Right cardiac atrium (tissue), 5 donors: ENCODE measurements around the gene CEP152. TPM values are rescaled to one million over a fixed set of nuclear protein-coding genes. Genes with fewer than 3 reads are reported as not detected.
"Not testable (repeated sequence)": the region's sequence is repeated elsewhere in the genome, so short reads cannot be mapped to it uniquely, and the experiment has no call there.

Experiments used
- ATAC-seq, 2 donors: fragments of 200-7000 bp; cut with Tn5 transposase; one replicate each; pipeline versions ENCODE4 v1.8.0 to v1.9.1; 2020; ENCODE audit warnings: moderate library complexity in 2 of 2, mild to moderate bottlenecking in 1 of 2
- DNase-seq, 3 donors: peaks; one replicate each; pipeline ENCODE4 v3.0.0-alpha.2; 2020
- H3K27ac ChIP-seq: one replicate; pipeline ENCODE4 v1.5.1; 2013; ENCODE audit warnings: mild to moderate bottlenecking, low read length, control low read depth, moderate library complexity
- H3K27me3 ChIP-seq: one replicate; pipeline ENCODE4 v1.6.1; 2013; ENCODE audit not compliant: control insufficient read depth, insufficient read depth
- H3K4me1 ChIP-seq: one replicate; pipeline ENCODE4 v1.6.1; 2013; ENCODE audit warnings: low read length; ENCODE audit not compliant: control insufficient read depth, insufficient read depth
- H3K4me3 ChIP-seq: one replicate; pipeline ENCODE4 v1.5.1; 2013; ENCODE audit warnings: low read length, control low read depth
- H3K9me3 ChIP-seq: one replicate; pipeline ENCODE4 v1.6.1; 2013; ENCODE audit warnings: low read length; ENCODE audit not compliant: control insufficient read depth
- WGBS: extraction: QIAGEN DNeasy Blood & Tissue Kit; methylation state at CpG from one replicate; pipeline ENCODE4 v1.1.7; 2013; 5-methylcytosine and 5-hydroxymethylcytosine counted together
- intact Hi-C, 4 donors: fragments of 100-400 bp; cut with DNase I; formaldehyde crosslinking; loops; one replicate each; pipeline versions ENCODE4 v1.11.0 to v1.14.0; 2022 to 2023
- polyA plus RNA-seq: library from polyadenylated mRNA; stranded (reverse); fragments of 200-250 nt; gene quantifications from one replicate; pipeline ENCODE4 v1.2.3, GENCODE V29; 2013
- total RNA-seq, 4 donors: library from RNA; stranded (reverse); fragmentation: NEBNext Ultra II Directional; extraction: Animal tissue kit (Norgen Biotek cat#: 25700); gene quantifications; one replicate each; pipeline ENCODE4 v1.2.1, GENCODE V29; 2021
- donor health status: healthy with polysubstance abuse.
- donor health status: DM: no; HTN: yes; CAD: no.
- donor health status: DM: no; HTN: no; CAD: no.
- donor health status: DM: no; HTN: yes; CAD: no; lungs with severe emphysema.
- donor health status: DM: yes; HTN: yes; CAD: no.

The CEP152 gene
- total and polyA plus RNA-seq, 5 donors: 1.0 to 2.8 (median 2.4) TPM

GRCh38 chr15:48792408-48792807, 18.5 kb downstream of the CEP152 start:
- ATAC-seq (no peak), DNase-seq (no peak)
- 73% methylated on average over 3 of the region's 3 CpGs for WGBS
- Histone ChIP-seq H3K27me3 (no peaks in the 10 kb centered on the region), H3K27ac (no peak overlapping the region), H3K4me1 (no peaks in the 10 kb centered on the region), H3K9me3 (no peaks in the 10 kb centered on the region), H3K4me3 (no peak overlapping the region)
- intact Hi-C loops: loop anchor here in 1 of 4 donors (10.0 kb wide), 1 partner anchor 148 kb away; the partner anchor contains the start of gene FBN1

- H3K27ac ChIP-seq, DNase-seq, H3K9me3 ChIP-seq, H3K27me3 ChIP-seq, ATAC-seq, H3K4me1 ChIP-seq, H3K4me3 ChIP-seq: not testable (repeated sequence)
- 93% methylated on average over 12 of the region's 12 CpGs for WGBS
- intact Hi-C loops: loop anchor here in 1 of 4 donors (10.0 kb wide), 1 partner anchor 146 kb away; the partner anchor contains the start of gene FBN1
Observed at GRCh38 chr15:48790466-48791115, 20.3 kb downstream of the CEP152 start.

- no peaks in the 10 kb centered on the region for H3K9me3 ChIP-seq
- no peak overlapping the region for H3K4me3 ChIP-seq
- no peak overlapping the region for H3K27ac ChIP-seq
- intact Hi-C loops: no loop called here
- no peaks in the 10 kb centered on the region for H3K27me3 ChIP-seq
- WGBS: 45% methylated on average over 2 of the region's 2 CpGs
- H3K4me1 ChIP-seq: no peaks in the 10 kb centered on the region
- no peak for DNase-seq
- ATAC-seq: peak; percentile 43 to 56
Observed at GRCh38 chr15:48785712-48786111, 25.2 kb downstream of the CEP152 start.

- ATAC-seq (peak; percentile 54 to 81), DNase-seq (peak; percentile 60 to 86 (median 76))
- Histone ChIP-seq H3K9me3 (no peaks in the 10 kb centered on the region), H3K27me3 (no peaks in the 10 kb centered on the region), H3K27ac (no peak overlapping the region), H3K4me3 (no peak overlapping the region), H3K4me1 (no peaks in the 10 kb centered on the region)
- WGBS: 53% methylated on average over 3 of the region's 3 CpGs
- intact Hi-C loops: no loop called here
Observed at GRCh38 chr15:48785195-48785594, 25.7 kb downstream of the CEP152 start.

- no peak overlapping the region for H3K4me3 ChIP-seq
- ATAC-seq: no peak
- H3K9me3 ChIP-seq: no peaks in the 10 kb centered on the region
- no peaks in the 10 kb centered on the region for H3K4me1 ChIP-seq
- 88% methylated on average over 2 of the region's 2 CpGs for WGBS
- H3K27me3 ChIP-seq: no peaks in the 10 kb centered on the region
- no peak overlapping the region for H3K27ac ChIP-seq
- no peak for DNase-seq
- intact Hi-C loops: no loop called here
Observed at GRCh38 chr15:48784756-48785155, 26.1 kb downstream of the CEP152 start.

- DNase-seq (no peak), ATAC-seq (no peak)
- intact Hi-C loops: no loop called here
- Histone ChIP-seq H3K4me1 (no peaks in the 10 kb centered on the region), H3K27ac (no peak overlapping the region), H3K27me3 (no peaks in the 10 kb centered on the region), H3K4me3 (no peak overlapping the region), H3K9me3 (no peaks in the 10 kb centered on the region)
- WGBS: 98% methylated on average over 2 of the region's 2 CpGs
Observed at GRCh38 chr15:48782911-48783310, 28.0 kb downstream of the CEP152 start.

- Histone ChIP-seq H3K4me1 (no peaks in the 10 kb centered on the region), H3K9me3 (no peaks in the 10 kb centered on the region), H3K27ac (no peak overlapping the region), H3K27me3 (no peaks in the 10 kb centered on the region), H3K4me3 (no peak overlapping the region)
- ATAC-seq (no peak), DNase-seq (no peak)
- intact Hi-C loops: no loop called here
- 97% methylated on average over 5 of the region's 5 CpGs for WGBS
Observed at GRCh38 chr15:48781481-48782081, 29.3 kb downstream of the CEP152 start.

- intact Hi-C loops: no loop called here
- DNase-seq (no peak), ATAC-seq (no peak)
- no peak overlapping the region for H3K27ac ChIP-seq
- no peaks in the 10 kb centered on the region for H3K9me3 ChIP-seq
- H3K4me1 ChIP-seq: no peaks in the 10 kb centered on the region
- H3K27me3 ChIP-seq: no peaks in the 10 kb centered on the region
- no peak overlapping the region for H3K4me3 ChIP-seq
- 69% methylated on average over 2 of the region's 2 CpGs for WGBS
Observed at GRCh38 chr15:48781017-48781416, 29.9 kb downstream of the CEP152 start.

GRCh38 chr15:48778331-48778730, 32.5 kb downstream of the CEP152 start:
- no peak for DNase-seq
- H3K4me3 ChIP-seq: no peak overlapping the region
- no peaks in the 10 kb centered on the region for H3K9me3 ChIP-seq
- H3K4me1 ChIP-seq: no peaks in the 10 kb centered on the region
- 70% methylated on average over 10 of the region's 10 CpGs for WGBS
- intact Hi-C loops: no loop called here
- ATAC-seq: no peak
- no peak overlapping the region for H3K27ac ChIP-seq
- no peaks in the 10 kb centered on the region for H3K27me3 ChIP-seq

GRCh38 chr15:48777645-48778330, 33.1 kb downstream of the CEP152 start:
- peak; percentile 21 to 56 for ATAC-seq
- intact Hi-C loops: no loop called here
- H3K27me3 ChIP-seq: no peaks in the 10 kb centered on the region
- no peaks in the 10 kb centered on the region for H3K4me1 ChIP-seq
- H3K9me3 ChIP-seq: no peaks in the 10 kb centered on the region
- no peak for DNase-seq
- no peak overlapping the region for H3K4me3 ChIP-seq
- no peak overlapping the region for H3K27ac ChIP-seq
- 38% methylated on average over 1 of the region's 1 CpG for WGBS

GRCh38 chr15:48775546-48775945, 35.3 kb downstream of the CEP152 start:
- DNase-seq: no peak
- intact Hi-C loops: no loop called here
- Histone ChIP-seq H3K4me1 (no peaks in the 10 kb centered on the region), H3K27me3 (no peaks in the 10 kb centered on the region), H3K9me3 (no peaks in the 10 kb centered on the region), H3K27ac (no peak overlapping the region), H3K4me3 (no peak overlapping the region)
- 84% methylated on average over 2 of the region's 2 CpGs for WGBS
- ATAC-seq: no peak
